Measurements from ENCODE around the gene CCPG1. TPM values are rescaled to one million over a fixed set of nuclear protein-coding genes. Genes with fewer than 3 reads are reported as not detected.

CCPG1 gene
- total RNA-seq, 1 donor from 2014 or later = 56.3 TPM

DNA sequence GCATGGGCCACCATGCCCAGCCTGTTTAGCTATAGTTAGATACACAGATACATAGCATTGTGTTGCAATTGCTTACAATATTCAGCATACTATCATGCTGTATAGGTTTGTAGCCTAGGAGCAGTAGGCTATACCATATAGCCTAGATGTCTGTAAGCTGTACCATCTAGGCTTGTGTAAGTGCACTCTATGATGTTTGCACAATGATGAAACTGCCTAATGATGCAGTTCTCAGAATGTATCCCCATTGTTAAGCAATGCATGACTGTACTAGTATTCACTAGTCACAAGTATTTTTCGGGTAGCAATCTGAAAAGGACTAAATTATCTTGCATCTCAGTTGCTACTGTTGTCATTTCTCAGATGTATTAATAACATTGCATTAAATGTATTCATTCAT, 73.2 kb downstream of the CCPG1 start:
- H3K27ac Mint-ChIP-seq (ENCODE audit: unreplicated experiment) = no peak overlapping the region
- H3K36me3 Mint-ChIP-seq (ENCODE audit: low read depth, unreplicated experiment) = peaks cover 4% of the 10 kb centered on the region
- Histone ChIP-seq H3K27me3 (ENCODE audit: insufficient read depth, low read length) (no peaks in the 10 kb centered on the region), H3K36me3 (ENCODE audit: insufficient read depth, low read length) (peaks cover 3% of the 10 kb centered on the region), H4K20me1 (ENCODE audit: insufficient read depth, low read length) (no peaks in the 10 kb centered on the region), H3K79me2 (ENCODE audit: insufficient read depth, low read length) (no peaks in the 10 kb centered on the region), H3K27ac (ENCODE audit: low read depth, low read length) (no peak overlapping the region), H3K4me3 (ENCODE audit: insufficient read depth, low read depth, low read length) (no peak overlapping the region), H3K4me2 (ENCODE audit: low read length) (no peak overlapping the region), H2AFZ (ENCODE audit: low read depth, low read length) (no peak overlapping the region), H3K9ac (ENCODE audit: low read length) (no peak overlapping the region), H3K4me1 (ENCODE audit: insufficient read depth, low read length) (no peaks in the 10 kb centered on the region), H3K9me3 (ENCODE audit: insufficient read depth, low read depth, low read length) (no peaks in the 10 kb centered on the region)
- H3K9me3 Mint-ChIP-seq (ENCODE audit: unreplicated experiment) = no peaks in the 10 kb centered on the region
- FAIRE-seq (no peak), DNase-seq (ENCODE audit: low read depth) (no peak)
- no peaks in the 10 kb centered on the region for H3K27me3 Mint-ChIP-seq (ENCODE audit: low read depth, unreplicated experiment)
- no peak for TF ChIP-seq EZH2 (IDR thresholded peaks at IDR 0.05; ENCODE audit: insufficient read depth, low read length)
- TF ChIP-seq, protein P1, sequence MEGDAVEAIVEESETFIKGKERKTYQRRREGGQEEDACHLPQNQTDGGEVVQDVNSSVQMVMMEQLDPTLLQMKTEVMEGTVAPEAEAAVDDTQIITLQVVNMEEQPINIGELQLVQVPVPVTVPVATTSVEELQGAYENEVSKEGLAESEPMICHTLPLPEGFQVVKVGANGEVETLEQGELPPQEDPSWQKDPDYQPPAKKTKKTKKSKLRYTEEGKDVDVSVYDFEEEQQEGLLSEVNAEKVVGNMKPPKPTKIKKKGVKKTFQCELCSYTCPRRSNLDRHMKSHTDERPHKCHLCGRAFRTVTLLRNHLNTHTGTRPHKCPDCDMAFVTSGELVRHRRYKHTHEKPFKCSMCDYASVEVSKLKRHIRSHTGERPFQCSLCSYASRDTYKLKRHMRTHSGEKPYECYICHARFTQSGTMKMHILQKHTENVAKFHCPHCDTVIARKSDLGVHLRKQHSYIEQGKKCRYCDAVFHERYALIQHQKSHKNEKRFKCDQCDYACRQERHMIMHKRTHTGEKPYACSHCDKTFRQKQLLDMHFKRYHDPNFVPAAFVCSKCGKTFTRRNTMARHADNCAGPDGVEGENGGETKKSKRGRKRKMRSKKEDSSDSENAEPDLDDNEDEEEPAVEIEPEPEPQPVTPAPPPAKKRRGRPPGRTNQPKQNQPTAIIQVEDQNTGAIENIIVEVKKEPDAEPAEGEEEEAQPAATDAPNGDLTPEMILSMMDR (IDR thresholded peaks at IDR 0.05; ENCODE audit: insufficient read depth, low read depth, low read length) = no peak
- H3K4me3 Mint-ChIP-seq (ENCODE audit: unreplicated experiment) = no peak overlapping the region
- H3K4me1 Mint-ChIP-seq (ENCODE audit: low read depth, unreplicated experiment) = no peaks in the 10 kb centered on the region

DNA sequence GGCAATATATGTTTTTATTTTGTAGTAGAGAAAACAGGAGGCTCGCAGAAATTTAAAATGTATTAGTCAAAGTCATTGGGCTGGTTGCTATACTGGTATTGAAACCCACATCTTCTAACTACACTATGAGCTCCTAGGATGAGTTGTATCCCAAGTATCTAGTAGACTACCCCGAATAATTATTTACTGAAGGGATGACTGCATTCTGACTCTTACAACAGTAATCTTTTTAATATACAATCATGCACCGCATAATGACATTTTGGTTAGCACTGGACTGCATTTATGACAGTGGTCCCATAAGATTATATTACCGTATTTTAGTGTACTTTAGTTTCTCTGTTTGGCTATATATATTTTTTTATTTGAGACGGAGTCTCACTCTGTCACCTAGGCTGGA, 73.8 kb downstream of the CCPG1 start:
- DNase-seq (ENCODE audit: low read depth) = no peak

DNA sequence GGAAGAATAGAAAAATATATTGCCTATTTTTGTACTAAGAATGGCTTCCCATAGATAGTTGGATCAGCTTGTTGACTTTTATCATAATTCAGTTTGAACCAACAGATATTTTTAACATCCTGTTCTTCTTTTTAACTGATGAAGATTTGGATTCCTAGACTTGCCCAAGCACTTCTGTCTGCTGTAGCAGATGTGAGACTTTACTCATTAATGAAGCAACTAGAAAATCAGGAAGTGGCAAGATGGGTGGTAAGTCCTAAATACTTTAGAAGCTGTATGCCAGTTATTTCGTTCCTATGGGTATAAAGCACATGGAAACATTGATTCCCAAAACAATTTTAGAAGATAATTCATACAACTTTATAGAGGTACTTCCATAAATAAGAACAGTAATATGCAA, 80.8 kb downstream of the CCPG1 start:
- Mint-ChIP-seq H3K4me1 (ENCODE audit: low read depth, unreplicated experiment) (no peaks in the 10 kb centered on the region), H3K4me3 (ENCODE audit: unreplicated experiment) (no peak overlapping the region), H3K27ac (ENCODE audit: unreplicated experiment) (no peak overlapping the region), H3K36me3 (ENCODE audit: low read depth, unreplicated experiment) (peaks cover 2% of the 10 kb centered on the region), H3K27me3 (ENCODE audit: low read depth, unreplicated experiment) (no peaks in the 10 kb centered on the region), H3K9me3 (ENCODE audit: unreplicated experiment) (no peaks in the 10 kb centered on the region)
- no peak for DNase-seq (ENCODE audit: low read depth)
- Histone ChIP-seq H3K9me3 (ENCODE audit: insufficient read depth, low read depth, low read length) (no peaks in the 10 kb centered on the region), H3K4me3 (ENCODE audit: insufficient read depth, low read depth, low read length) (no peak overlapping the region), H4K20me1 (ENCODE audit: insufficient read depth, low read length) (no peaks in the 10 kb centered on the region), H3K9ac (ENCODE audit: low read length) (no peak overlapping the region), H3K4me1 (ENCODE audit: insufficient read depth, low read length) (no peaks in the 10 kb centered on the region), H3K79me2 (ENCODE audit: insufficient read depth, low read length) (no peaks in the 10 kb centered on the region), H3K27me3 (ENCODE audit: insufficient read depth, low read length) (no peaks in the 10 kb centered on the region), H2AFZ (ENCODE audit: low read depth, low read length) (no peak overlapping the region), H3K4me2 (ENCODE audit: low read length) (no peak overlapping the region), H3K27ac (ENCODE audit: low read depth, low read length) (no peak overlapping the region), H3K36me3 (ENCODE audit: insufficient read depth, low read length) (no peaks in the 10 kb centered on the region)
- TF ChIP-seq EZH2 (IDR thresholded peaks at IDR 0.05; ENCODE audit: insufficient read depth, low read length) = no peak
- TF ChIP-seq, protein P1 (IDR thresholded peaks at IDR 0.05; ENCODE audit: insufficient read depth, low read depth, low read length) = no peak
- FAIRE-seq = no peak

More for the DNA sequence above, 73.8 kb downstream of the CCPG1 start:
- Mint-ChIP-seq H3K27ac (ENCODE audit: unreplicated experiment) (no peak overlapping the region), H3K36me3 (ENCODE audit: low read depth, unreplicated experiment) (peaks cover 4% of the 10 kb centered on the region), H3K9me3 (ENCODE audit: unreplicated experiment) (no peaks in the 10 kb centered on the region), H3K27me3 (ENCODE audit: low read depth, unreplicated experiment) (no peaks in the 10 kb centered on the region), H3K4me1 (ENCODE audit: low read depth, unreplicated experiment) (no peaks in the 10 kb centered on the region), H3K4me3 (ENCODE audit: unreplicated experiment) (no peak overlapping the region)
- Histone ChIP-seq H3K9me3 (ENCODE audit: insufficient read depth, low read depth, low read length) (no peaks in the 10 kb centered on the region), H3K79me2 (ENCODE audit: insufficient read depth, low read length) (no peaks in the 10 kb centered on the region), H3K4me1 (ENCODE audit: insufficient read depth, low read length) (no peaks in the 10 kb centered on the region), H3K4me2 (ENCODE audit: low read length) (no peak overlapping the region), H2AFZ (ENCODE audit: low read depth, low read length) (no peak overlapping the region), H3K4me3 (ENCODE audit: insufficient read depth, low read depth, low read length) (no peak overlapping the region), H4K20me1 (ENCODE audit: insufficient read depth, low read length) (no peaks in the 10 kb centered on the region), H3K9ac (ENCODE audit: low read length) (no peak overlapping the region), H3K27me3 (ENCODE audit: insufficient read depth, low read length) (no peaks in the 10 kb centered on the region), H3K36me3 (ENCODE audit: insufficient read depth, low read length) (peaks cover 3% of the 10 kb centered on the region), H3K27ac (ENCODE audit: low read depth, low read length) (no peak overlapping the region)
- no peak for FAIRE-seq
- TF ChIP-seq EZH2 (IDR thresholded peaks at IDR 0.05; ENCODE audit: insufficient read depth, low read length) = no peak
- TF ChIP-seq, protein P1 (IDR thresholded peaks at IDR 0.05; ENCODE audit: insufficient read depth, low read depth, low read length) = no peak

Data from astrocyte (in vitro differentiated cells and primary cell).